ENCODE data around the gene BANF1.

GRCh38 chr11:66052664-66052982 is 50.3 kb downstream of the BANF1 start:
- no peak for TF ChIP-seq POLR2A (IDR thresholded peaks at IDR 0.05; ENCODE audit: low read depth, low read length)
- no peak for TF ChIP-seq TAF1 (IDR thresholded peaks at IDR 0.05; ENCODE audit: borderline replicate concordance, low read depth, low read length)
